Endothelial cell (in vitro differentiated cells): Measurements from ENCODE around the gene TRMU. TPM values are rescaled to one million over a fixed set of nuclear protein-coding genes. Genes with fewer than 3 reads are reported as not detected.

Source experiments
- DNase-seq: peaks from one replicate; pipeline ENCODE4 v3.0.0; 2021; ENCODE audit warnings: low spot score
- H3K27ac Mint-ChIP-seq: one replicate; pipeline ENCODE4 v1.8.0; 2021; ENCODE audit warnings: mixed read lengths, inconsistent platforms; ENCODE audit not compliant: unreplicated experiment
- H3K27me3 Mint-ChIP-seq: one replicate; pipeline ENCODE4 v1.8.0; 2021; ENCODE audit warnings: mild to moderate bottlenecking, moderate library complexity, mixed read lengths, inconsistent platforms; ENCODE audit not compliant: unreplicated experiment
- H3K36me3 Mint-ChIP-seq: one replicate; pipeline ENCODE4 v1.8.0; 2021; ENCODE audit warnings: mild to moderate bottlenecking, low read depth, mixed read lengths, inconsistent platforms; ENCODE audit not compliant: unreplicated experiment
- H3K4me1 Mint-ChIP-seq: one replicate; pipeline ENCODE4 v1.8.0; 2021; ENCODE audit warnings: mild to moderate bottlenecking, mixed read lengths, inconsistent platforms; ENCODE audit not compliant: unreplicated experiment
- H3K4me3 Mint-ChIP-seq: one replicate; pipeline ENCODE4 v1.8.0; 2021; ENCODE audit warnings: mild to moderate bottlenecking, mixed read lengths, inconsistent platforms; ENCODE audit not compliant: unreplicated experiment
- H3K9me3 Mint-ChIP-seq: one replicate; pipeline ENCODE4 v1.8.0; 2021; ENCODE audit warnings: mixed read lengths, inconsistent platforms; ENCODE audit not compliant: unreplicated experiment
- total RNA-seq: library from RNA; stranded (reverse); fragmentation: NEBNext Ultra II Directional; extraction: Animal tissue kit (Norgen Biotek cat#: 25700); gene quantifications from one replicate; pipeline ENCODE4 v1.2.1, GENCODE V29; 2021; ENCODE audit not compliant: unreplicated experiment
- TF ChIP-seq, protein P1 (sequence below): fragments of 200-600 bp; sonication (generic); IDR thresholded peaks from one replicate; pipeline ENCODE4 v1.5.0; 2021; ENCODE audit warnings: antibody characterized with exemption; ENCODE audit not compliant: unreplicated experiment

Gene TRMU
- total RNA-seq, 1 donor from 2014 or later = 41.5 TPM

DNA sequence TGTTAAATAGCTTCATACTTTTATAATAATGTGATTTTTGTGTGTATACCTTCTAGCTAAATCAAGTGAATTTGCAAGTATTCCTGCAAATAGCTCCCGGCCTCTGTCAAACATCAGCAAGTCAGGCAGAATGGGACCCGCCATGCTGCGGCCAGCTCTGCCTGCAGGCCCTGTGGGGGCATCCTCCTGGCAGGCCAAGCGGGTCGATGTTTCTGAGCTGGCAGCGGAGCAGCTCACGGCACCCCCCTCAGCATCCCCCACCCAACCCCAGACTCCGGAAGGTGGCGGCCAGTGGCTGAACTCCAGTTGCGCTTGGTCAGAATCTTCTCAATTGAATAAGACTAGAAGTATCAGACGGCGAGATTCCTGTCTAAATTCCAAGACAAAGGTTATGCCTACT lies 19.5 kb upstream of the TRMU start:
- peaks cover 4% of the 10 kb centered on the region for H3K27me3 Mint-ChIP-seq
- no peak overlapping the region for H3K4me3 Mint-ChIP-seq
- no peak overlapping the region for H3K27ac Mint-ChIP-seq
- no peak for DNase-seq
- peaks cover 6% of the 10 kb centered on the region for H3K36me3 Mint-ChIP-seq
- TF ChIP-seq, protein P1, sequence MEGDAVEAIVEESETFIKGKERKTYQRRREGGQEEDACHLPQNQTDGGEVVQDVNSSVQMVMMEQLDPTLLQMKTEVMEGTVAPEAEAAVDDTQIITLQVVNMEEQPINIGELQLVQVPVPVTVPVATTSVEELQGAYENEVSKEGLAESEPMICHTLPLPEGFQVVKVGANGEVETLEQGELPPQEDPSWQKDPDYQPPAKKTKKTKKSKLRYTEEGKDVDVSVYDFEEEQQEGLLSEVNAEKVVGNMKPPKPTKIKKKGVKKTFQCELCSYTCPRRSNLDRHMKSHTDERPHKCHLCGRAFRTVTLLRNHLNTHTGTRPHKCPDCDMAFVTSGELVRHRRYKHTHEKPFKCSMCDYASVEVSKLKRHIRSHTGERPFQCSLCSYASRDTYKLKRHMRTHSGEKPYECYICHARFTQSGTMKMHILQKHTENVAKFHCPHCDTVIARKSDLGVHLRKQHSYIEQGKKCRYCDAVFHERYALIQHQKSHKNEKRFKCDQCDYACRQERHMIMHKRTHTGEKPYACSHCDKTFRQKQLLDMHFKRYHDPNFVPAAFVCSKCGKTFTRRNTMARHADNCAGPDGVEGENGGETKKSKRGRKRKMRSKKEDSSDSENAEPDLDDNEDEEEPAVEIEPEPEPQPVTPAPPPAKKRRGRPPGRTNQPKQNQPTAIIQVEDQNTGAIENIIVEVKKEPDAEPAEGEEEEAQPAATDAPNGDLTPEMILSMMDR = no peak
- no peaks in the 10 kb centered on the region for H3K4me1 Mint-ChIP-seq
- no peaks in the 10 kb centered on the region for H3K9me3 Mint-ChIP-seq

DNA sequence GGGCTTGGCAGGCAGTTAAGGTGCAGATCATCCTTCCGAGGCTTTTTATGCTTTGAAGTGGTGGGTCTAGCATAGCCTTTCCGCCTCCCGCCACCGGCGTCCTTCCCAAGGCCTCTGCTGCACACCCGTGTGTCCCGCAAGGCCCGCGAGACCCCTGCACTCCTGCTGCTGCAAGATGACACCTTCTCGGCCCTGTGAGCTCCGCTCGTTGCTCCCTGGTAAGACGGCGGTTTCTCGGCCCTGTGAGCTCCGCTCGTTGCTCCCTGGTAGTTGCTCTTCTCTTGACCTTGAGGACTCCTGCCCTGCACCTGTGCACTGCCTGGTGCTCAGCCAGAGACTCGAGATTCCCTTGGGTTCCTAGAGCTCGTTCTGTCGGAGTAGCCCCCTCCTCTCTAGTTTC lies 17.9 kb upstream of the TRMU start:
- no peak for DNase-seq
- Mint-ChIP-seq H3K36me3 (peaks cover 6% of the 10 kb centered on the region), H3K9me3 (no peaks in the 10 kb centered on the region), H3K4me1 (no peaks in the 10 kb centered on the region), H3K4me3 (no peak overlapping the region), H3K27ac (no peak overlapping the region), H3K27me3 (peaks cover 9% of the 10 kb centered on the region)
- TF ChIP-seq, protein P1 = no peak

DNA sequence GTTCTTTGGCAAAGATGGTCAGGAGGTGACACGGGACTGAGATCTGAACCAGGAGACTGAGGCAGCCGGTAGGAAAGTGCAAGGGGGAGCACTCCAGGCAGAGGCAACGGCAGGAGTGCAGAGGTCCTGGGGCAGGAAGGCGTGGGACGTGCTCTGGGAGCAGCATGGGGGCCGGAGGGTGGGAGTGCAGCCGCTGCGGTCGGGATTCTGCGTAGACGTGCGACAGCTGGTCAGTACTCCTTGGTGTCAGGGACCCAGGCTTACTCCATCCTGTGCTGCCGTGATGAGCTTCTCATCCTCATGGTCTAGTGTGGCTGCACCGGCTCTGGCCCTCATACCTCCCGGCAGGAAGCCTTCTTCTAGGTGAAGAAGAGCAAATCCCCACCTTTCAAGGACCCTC lies 16.9 kb upstream of the TRMU start:
- Mint-ChIP-seq H3K4me1 (no peaks in the 10 kb centered on the region), H3K27me3 (peaks cover 9% of the 10 kb centered on the region), H3K27ac (no peak overlapping the region), H3K9me3 (no peaks in the 10 kb centered on the region), H3K36me3 (peaks cover 6% of the 10 kb centered on the region), H3K4me3 (no peak overlapping the region)
- TF ChIP-seq, protein P1 = no peak
- no peak for DNase-seq

DNA sequence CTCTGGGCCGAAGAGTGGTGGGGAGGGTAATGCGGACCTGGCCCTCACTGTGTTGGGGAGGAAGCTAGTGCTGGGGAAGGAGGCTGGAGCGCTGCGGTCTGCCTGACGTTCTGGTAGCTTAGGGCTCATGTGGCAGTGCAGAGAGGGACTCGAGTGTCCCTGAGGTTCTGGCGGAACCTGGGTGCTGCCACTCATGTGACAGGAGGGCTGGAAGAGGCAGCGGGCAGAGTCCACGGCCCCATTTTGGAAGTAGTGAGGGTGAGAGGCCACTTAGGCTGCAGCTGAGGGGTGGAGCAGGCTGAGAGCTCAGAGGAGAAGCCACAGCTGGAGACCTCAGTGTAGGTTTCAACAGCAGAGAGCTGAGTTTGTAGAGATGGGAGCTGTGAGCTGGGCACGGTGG lies 16.2 kb upstream of the TRMU start:
- no peak for DNase-seq
- TF ChIP-seq, protein P1 = no peak
- Mint-ChIP-seq H3K36me3 (peaks cover 6% of the 10 kb centered on the region), H3K4me3 (no peak overlapping the region), H3K9me3 (no peaks in the 10 kb centered on the region), H3K4me1 (no peaks in the 10 kb centered on the region), H3K27me3 (peaks cover 12% of the 10 kb centered on the region), H3K27ac (no peak overlapping the region)

DNA sequence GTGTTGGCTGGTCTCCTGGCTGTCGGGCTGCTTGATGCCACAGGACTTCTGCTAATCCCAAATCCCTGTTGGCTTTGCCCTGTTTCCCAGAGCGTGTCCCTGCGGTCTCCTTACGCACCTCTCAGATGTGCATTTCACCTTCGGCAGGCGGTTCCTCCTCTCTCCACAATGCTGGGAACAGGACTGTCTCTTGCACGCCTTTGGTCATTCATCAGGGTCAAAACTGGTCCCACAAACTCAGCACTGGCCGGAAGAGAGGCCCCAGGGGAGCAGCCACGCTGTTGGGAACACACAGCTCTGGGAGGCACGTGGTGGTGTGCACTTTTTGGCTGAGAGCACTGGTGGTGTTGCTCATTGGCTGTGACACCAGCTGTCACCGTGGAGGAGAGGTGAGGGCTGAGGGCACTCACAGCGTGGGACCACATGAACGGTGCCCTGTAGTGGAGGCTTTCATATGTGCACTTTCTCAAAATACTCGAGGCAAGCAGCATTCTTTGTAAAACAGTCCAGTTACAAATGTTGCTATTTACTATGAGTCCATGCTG lies 15.3 kb upstream of the TRMU start:
- Mint-ChIP-seq H3K27me3 (peaks cover 12% of the 10 kb centered on the region), H3K4me3 (no peak overlapping the region), H3K36me3 (peaks cover 6% of the 10 kb centered on the region), H3K9me3 (no peaks in the 10 kb centered on the region), H3K27ac (no peak overlapping the region), H3K4me1 (no peaks in the 10 kb centered on the region)
- no peak for DNase-seq
- TF ChIP-seq, protein P1 = no peak
